GM21825 (cell line): Measurements from ENCODE around the gene ASB4.
"Not testable (repeated sequence)": the region's sequence is repeated elsewhere in the genome, so short reads cannot be mapped to it uniquely, and the experiment has no call there.

Source experiments
- ATAC-seq: cut with Tn5 transposase; IDR thresholded peaks from one replicate; pipeline ENCODE4 v1.9.1; 2021; ENCODE audit warnings: mild to moderate bottlenecking, moderate library complexity; ENCODE audit not compliant: unreplicated experiment

Gene ASB4

GRCh38 chr7:95478272-95479037 is 7.3 kb upstream of the ASB4 start:
- no peak for ATAC-seq

- ATAC-seq, result peak; percentile 50
Measured at GRCh38 chr7:95479992-95480624, 5.6 kb upstream of the ASB4 start.

- ATAC-seq, result no peak
Measured at GRCh38 chr7:95481271-95482165, 4.2 kb upstream of the ASB4 start.

GRCh38 chr7:95482424-95482823 is 3.3 kb upstream of the ASB4 start:
- ATAC-seq, result no peak

GRCh38 chr7:95490231-95490762 is 4.6 kb downstream of the ASB4 start:
- ATAC-seq, result no peak

- no peak for ATAC-seq
Measured at GRCh38 chr7:95491201-95491600, 5.5 kb downstream of the ASB4 start.

DNA sequence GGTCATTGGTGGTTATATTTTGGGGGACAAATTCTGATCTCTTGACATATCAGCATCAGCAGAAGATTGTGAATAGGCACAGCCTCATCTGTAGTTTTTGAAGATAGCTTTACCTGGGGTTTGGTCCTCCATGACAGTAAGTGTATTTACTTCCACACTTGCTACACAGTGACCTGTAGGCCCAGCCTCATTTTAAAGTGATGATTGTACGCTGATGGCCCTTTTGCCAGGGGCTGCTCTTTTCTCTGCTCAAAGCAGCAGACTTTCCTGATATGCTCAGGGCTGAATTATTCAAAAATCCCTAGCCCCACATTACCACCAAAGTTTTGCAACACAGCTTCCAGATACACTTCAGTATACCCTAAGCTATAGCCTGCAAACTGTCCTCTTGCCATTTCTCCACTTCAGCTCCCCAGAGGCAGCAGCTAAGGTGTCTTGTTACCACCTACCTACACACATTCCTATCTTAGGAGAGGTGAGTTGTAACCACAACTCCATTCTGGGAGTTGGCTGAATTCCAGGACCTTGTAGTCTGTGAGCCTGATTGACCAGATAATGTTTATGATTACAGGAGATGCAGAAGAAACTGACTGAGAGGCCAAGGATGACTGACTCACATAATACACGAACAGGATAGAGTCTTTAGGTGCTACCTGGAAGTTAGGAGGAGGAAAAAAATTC is 6.0 kb downstream of the ASB4 start:
- no peak for ATAC-seq

DNA sequence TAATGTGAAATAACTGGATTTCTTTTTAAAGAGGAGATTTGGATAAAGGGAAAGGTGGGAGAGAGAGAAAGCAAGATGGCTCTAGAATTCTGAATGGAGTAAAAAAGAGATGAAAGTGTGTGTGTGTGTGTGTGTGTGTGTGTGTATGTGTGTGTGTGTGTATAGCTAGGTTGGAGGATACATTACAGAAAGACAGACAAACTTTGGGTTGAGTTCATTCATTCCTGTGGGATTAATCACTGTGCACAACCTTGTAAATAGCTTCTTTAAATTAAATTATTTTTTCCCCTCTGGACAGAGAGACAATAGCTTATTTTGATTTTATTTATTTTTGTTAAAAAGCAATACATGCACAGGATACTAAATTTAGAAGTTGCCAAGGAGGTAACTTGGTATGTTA is 7.5 kb downstream of the ASB4 start:
- ATAC-seq, result no peak

- no peak for ATAC-seq
Measured at GRCh38 chr7:95493844-95494243, 8.1 kb downstream of the ASB4 start.

- peak; percentile 94 for ATAC-seq
Measured at GRCh38 chr7:95501261-95501832, 15.6 kb downstream of the ASB4 start.

- no peak for ATAC-seq
Measured at GRCh38 chr7:95502403-95502802, 16.7 kb downstream of the ASB4 start.

DNA sequence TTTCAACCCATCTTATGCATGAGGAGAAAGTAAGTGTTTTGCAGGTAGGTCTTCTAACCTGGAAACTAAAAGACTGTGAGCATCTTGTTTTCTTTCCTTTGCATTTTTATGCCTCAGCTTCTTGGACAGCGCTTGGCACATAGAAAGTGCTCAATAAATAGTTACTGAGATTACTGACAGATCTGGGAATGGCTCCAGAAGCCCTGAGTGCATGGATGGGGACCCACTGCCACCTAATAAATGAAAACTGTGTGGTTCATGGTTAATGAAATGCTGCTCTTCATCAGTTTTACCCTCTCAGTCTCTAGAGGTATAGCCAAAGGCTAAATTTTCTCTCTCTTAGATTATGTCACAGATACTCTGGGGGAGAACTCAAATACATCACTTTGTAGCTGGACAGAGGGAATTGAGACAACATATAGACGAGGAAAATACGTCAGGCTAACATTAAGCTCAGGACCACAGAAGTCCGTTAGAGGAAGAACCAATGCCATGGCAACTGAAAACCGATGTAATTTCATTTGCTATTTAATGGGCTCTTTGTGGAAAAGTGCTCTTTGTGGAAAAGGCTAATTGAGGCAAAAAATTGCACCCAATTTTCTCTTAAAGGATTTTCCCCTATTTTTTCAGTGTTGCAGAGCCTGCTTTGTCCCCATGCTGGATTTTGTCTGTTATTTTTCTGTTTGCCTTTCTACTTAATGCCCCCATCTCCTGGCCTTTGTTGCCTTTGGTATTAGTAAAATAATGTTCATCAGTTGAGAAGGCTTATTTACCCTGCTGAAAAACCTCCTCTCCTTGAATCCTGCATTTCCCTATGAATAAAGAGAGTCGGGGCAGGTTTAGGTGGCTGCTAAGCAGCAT is 17.8 kb downstream of the ASB4 start:
- no peak for ATAC-seq

DNA sequence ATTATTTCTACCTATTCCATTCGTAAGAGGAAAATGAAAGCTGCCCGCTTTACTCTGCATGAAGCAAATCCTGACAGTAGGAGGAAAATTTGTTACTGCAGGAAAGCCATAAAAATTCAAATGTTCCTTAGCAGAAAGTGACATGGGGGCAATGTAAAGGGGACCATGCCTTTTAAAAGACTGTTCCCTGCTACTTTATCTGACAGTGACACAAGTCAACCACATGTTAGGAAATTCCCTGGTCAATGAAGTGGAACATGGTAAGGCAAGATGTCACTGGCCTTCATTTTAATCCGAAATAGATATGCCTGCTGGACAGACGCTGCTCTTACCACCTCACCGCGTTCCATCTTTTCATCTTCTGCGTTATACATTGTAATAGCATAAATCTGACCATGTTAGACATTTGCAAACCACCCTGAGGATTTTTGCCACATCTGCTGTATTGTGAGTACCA is 18.4 kb downstream of the ASB4 start:
- ATAC-seq, result not testable (repeated sequence)

DNA sequence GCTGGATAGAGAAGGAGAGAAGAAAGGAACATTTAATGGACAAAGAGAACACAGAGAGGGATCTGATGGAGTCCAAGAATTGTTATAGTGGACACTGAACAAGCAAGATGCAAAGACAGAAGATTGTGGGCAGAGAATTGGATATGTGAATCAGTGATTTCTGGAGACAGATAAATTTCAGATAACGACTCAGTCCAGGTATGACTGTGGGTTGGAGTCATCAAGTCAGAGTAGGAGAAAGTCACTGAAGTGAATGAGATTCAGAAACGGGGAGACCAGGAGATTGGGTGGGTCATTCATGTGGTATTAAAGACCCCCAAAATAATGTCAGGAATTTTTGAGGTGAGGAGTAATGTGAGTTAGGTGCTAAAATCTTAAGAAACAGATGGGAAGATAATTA is 23.0 kb downstream of the ASB4 start:
- no peak for ATAC-seq

DNA sequence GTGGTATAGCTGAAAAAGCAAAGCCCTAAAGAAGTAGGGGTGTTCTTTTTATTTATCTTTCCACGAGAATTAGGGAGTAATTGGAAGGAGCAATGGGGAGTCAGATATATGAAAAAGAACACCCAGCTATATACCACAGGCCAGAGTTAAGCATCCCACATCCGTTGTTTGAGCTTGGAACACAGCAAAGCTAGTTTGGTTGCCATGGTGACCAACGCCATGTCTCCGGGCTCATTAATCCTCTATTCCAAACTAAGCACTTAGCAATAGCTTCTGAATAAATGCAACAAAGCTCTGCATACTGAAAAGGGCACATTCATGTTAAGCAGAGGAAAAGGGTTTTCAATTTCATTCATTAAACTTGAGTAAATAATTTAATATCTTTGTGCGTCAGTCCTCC is 23.5 kb downstream of the ASB4 start:
- ATAC-seq, result peak; percentile 51

- ATAC-seq, result peak; percentile 87
Measured at GRCh38 chr7:95511716-95512260, 26.0 kb downstream of the ASB4 start.

DNA sequence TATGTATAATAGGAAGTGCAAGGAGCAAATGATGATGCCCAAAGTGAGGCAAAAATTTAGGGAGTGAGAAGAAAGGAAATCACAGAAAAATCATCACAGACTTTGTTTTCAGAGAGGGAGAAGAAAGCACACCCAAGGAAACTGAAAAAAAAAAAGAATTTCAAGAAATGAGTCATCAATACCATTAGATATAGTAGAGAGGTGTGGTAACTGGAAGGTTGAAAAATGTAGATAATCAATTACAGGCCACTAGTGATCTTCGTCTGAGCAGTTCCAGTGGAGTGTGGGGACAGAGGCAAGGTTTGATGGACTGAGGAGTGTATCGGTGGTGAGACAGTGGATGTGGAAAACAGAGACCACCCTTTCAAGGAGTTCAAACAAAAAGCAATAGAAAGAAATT is 31.7 kb downstream of the ASB4 start:
- ATAC-seq, result peak; percentile 76

- ATAC-seq, result peak; percentile 31
Measured at GRCh38 chr7:95517870-95518269, 32.1 kb downstream of the ASB4 start.

DNA sequence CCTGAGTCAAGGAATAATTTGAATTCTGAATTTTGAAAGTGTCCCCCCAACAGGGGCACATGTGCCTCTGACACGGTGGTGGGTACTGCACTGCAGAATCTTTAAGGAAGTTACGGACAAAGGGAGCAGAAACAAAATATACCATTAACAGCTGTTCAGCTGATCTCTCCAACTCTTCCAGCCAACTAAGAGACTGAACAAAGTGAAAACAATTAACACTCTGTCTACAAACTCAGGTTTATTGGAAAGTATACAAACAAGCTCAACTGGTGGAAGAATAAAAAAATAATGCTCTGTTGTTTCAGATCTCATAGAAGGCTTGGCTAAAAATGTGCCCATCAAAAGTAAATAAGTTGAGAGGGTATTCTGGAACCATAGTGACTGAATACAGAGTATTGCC is 34.4 kb downstream of the ASB4 start:
- ATAC-seq, result no peak
